Measurements from ENCODE around the gene PLXNA2. TPM values are rescaled to one million over a fixed set of nuclear protein-coding genes. Genes with fewer than 3 reads are reported as not detected.

PLXNA2 gene
- total RNA-seq, 1 experiment from 2014 or later: 69.7 TPM

DNA sequence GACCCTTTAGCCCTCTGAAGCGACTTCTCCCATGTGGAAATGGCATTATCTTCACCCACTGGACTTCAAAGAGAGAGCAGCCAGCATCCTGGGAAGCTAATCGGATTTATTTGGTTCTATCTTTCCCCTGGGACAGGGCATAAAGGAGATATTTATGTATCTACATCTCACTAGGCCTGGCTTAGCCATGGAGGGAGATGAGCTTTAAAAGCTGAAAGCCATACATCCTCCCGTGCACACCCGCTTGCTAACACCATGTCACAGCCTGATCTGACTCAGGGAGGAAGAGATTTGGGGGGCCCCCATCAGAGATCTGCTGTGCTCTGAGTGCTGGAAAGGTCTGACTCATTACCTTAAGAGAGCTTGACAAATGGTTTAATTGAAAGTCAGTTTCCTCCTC lies 155.9 kb downstream of the PLXNA2 start:
- ChIA-PET POLR2A (interaction anchor here (0.6 to 1.0 kb wide), 2 partner anchors 9 to 150 kb away, joined by 4 read pairs; no protein-coding TSS in a partner anchor), CTCF (interaction anchor here (0.5 to 4.4 kb wide), 10 partner anchors 9 to 157 kb away, joined by 3 to 23 read pairs (median 4); partner anchors contain the start of gene PLXNA2)
- intact Hi-C loops (cut with micrococcal nuclease): no loop called here
- peaks cover 66% of the 10 kb centered on the region for H3K36me3 Mint-ChIP-seq (ENCODE audit: insufficient read depth, unreplicated experiment)
- TF ChIP-seq, protein P1, sequence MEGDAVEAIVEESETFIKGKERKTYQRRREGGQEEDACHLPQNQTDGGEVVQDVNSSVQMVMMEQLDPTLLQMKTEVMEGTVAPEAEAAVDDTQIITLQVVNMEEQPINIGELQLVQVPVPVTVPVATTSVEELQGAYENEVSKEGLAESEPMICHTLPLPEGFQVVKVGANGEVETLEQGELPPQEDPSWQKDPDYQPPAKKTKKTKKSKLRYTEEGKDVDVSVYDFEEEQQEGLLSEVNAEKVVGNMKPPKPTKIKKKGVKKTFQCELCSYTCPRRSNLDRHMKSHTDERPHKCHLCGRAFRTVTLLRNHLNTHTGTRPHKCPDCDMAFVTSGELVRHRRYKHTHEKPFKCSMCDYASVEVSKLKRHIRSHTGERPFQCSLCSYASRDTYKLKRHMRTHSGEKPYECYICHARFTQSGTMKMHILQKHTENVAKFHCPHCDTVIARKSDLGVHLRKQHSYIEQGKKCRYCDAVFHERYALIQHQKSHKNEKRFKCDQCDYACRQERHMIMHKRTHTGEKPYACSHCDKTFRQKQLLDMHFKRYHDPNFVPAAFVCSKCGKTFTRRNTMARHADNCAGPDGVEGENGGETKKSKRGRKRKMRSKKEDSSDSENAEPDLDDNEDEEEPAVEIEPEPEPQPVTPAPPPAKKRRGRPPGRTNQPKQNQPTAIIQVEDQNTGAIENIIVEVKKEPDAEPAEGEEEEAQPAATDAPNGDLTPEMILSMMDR (IDR thresholded peaks at IDR 0.05; ENCODE audit: unreplicated experiment): no peak
- H3K27ac Mint-ChIP-seq (ENCODE audit: low read depth, unreplicated experiment): peak overlapping the region; percentile 12
- H3K4me1 Mint-ChIP-seq (ENCODE audit: insufficient read depth, unreplicated experiment): peaks cover 11% of the 10 kb centered on the region
- no peaks in the 10 kb centered on the region for H3K27me3 Mint-ChIP-seq (ENCODE audit: insufficient read depth, unreplicated experiment)
- H3K9me3 Mint-ChIP-seq (ENCODE audit: unreplicated experiment): no peaks in the 10 kb centered on the region
- no peak overlapping the region for H3K4me3 Mint-ChIP-seq (ENCODE audit: unreplicated experiment)
- no TSS peak for BruUV-seq (replicated peaks)
- DNase-seq (ENCODE audit: unreplicated experiment): no peak

DNA sequence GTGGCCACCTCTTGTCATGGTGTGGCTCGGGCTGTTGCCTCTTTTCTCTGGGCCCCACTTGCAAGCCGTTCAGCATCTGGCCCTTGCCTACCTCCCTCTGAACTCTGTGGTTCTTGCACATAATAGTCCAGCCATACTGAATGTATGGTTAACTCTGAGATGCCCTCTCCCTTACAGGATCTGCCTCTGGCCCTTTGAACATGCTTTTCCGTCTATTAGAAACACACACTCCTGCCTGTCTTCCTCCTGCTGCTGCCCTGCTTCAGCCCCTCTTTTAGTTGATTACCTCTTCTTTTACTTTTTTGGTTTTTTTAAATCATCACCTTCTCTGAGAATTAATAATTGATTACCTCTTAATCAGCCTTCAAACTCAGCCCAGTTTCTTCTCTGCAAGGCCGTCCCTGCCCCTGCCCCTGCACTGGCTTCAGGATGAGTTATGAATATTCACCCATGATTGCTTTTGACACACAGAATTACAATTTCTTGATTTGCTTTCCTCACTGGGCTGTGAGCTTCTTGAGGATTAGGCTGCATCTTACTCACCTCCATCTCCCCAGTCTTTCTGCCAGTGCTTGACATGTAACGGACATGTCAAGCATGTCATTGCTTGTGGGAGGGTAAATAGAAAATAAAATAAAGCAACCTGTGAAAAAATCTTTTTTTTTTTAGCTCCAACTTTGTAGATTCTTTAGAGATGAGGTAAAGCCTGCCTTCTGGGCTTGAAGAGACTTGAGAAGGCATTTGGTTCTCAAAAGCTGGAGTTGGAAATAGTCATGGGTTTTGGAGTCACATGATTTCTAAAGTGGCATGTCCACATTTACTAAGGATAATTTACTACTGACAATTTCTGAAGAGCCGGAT lies 158.3 kb downstream of the PLXNA2 start:
- no peak for DNase-seq (ENCODE audit: unreplicated experiment)
- no TSS peak for BruUV-seq (replicated peaks)
- Mint-ChIP-seq H3K36me3 (ENCODE audit: insufficient read depth, unreplicated experiment) (peaks cover 56% of the 10 kb centered on the region), H3K9me3 (ENCODE audit: unreplicated experiment) (no peaks in the 10 kb centered on the region), H3K27me3 (ENCODE audit: insufficient read depth, unreplicated experiment) (no peaks in the 10 kb centered on the region), H3K27ac (ENCODE audit: low read depth, unreplicated experiment) (peak overlapping the region; percentile 5), H3K4me1 (ENCODE audit: insufficient read depth, unreplicated experiment) (peaks cover 11% of the 10 kb centered on the region), H3K4me3 (ENCODE audit: unreplicated experiment) (no peak overlapping the region)
- CTCF ChIA-PET: interaction anchor here (0.6 to 3.3 kb wide), 13 partner anchors 9 to 200 kb away, joined by 3 to 18 read pairs (median 5); partner anchors contain the start of gene PLXNA2
- intact Hi-C loops (cut with micrococcal nuclease): no loop called here
- TF ChIP-seq, protein P1 (IDR thresholded peaks at IDR 0.05; ENCODE audit: unreplicated experiment): no peak
- POLR2A ChIA-PET: interaction anchor here (0.6 to 2.2 kb wide), 13 partner anchors 16 to 424 kb away, joined by 3 to 8 read pairs (median 4); partner anchors contain the start of gene PLXNA2

DNA sequence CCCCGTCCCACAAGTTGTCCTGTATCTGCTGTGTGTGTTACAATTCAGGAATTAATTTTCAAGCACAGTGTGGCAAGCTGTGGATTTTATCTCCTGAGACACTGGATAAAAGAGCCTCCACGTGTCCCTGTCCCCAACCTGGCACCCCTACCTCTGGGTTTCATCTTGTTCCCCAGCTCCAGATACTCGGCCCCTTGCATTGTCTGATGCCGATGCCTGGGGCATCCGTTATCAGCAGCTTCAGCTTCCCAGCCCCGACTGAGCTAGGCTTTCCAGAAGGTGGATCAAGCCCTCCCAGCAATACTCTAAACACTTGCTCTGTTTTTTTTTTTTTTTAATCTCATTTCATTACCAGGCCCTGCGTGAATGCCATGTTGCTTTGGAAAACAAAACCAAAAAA lies 159.4 kb downstream of the PLXNA2 start:
- no TSS peak for BruUV-seq (replicated peaks)
- no peaks in the 10 kb centered on the region for H3K27me3 Mint-ChIP-seq (ENCODE audit: insufficient read depth, unreplicated experiment)
- H3K27ac Mint-ChIP-seq (ENCODE audit: low read depth, unreplicated experiment): no peak overlapping the region
- DNase-seq (ENCODE audit: unreplicated experiment): no peak
- ChIA-PET POLR2A (interaction anchor here (0.5 to 1.1 kb wide), 2 partner anchors 23 to 73 kb away, joined by 3 read pairs; no protein-coding TSS in a partner anchor), CTCF (interaction anchor here (0.6 to 3.3 kb wide), 14 partner anchors 9 to 160 kb away, joined by 3 to 18 read pairs (median 4); partner anchors contain the start of gene PLXNA2)
- TF ChIP-seq, protein P1 (IDR thresholded peaks at IDR 0.05; ENCODE audit: unreplicated experiment): no peak
- H3K9me3 Mint-ChIP-seq (ENCODE audit: unreplicated experiment): no peaks in the 10 kb centered on the region
- H3K4me3 Mint-ChIP-seq (ENCODE audit: unreplicated experiment): no peak overlapping the region
- H3K36me3 Mint-ChIP-seq (ENCODE audit: insufficient read depth, unreplicated experiment): peaks cover 50% of the 10 kb centered on the region
- peaks cover 11% of the 10 kb centered on the region for H3K4me1 Mint-ChIP-seq (ENCODE audit: insufficient read depth, unreplicated experiment)
- intact Hi-C loops (cut with micrococcal nuclease): no loop called here

DNA sequence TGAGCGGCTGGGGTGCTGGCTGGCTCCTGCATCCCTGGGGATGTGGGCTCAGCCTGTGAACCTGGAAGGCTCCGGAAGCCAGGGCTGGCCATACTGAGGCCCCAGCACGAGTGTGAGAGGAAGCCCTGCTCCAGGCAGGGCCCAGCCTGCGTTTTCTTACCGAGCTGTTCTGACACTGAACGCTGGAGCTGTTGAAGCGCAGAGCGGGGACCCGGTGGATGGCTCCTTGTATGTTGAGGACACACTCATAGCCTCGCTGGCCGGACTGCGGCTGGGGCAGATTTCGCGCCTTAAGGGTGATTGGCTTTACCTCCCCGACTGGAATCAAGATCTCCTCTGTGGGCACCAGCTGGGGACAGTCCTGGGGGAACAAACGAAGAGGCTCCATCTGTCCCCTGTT lies 160.0 kb downstream of the PLXNA2 start:
- Mint-ChIP-seq H3K27ac (ENCODE audit: low read depth, unreplicated experiment) (no peak overlapping the region), H3K4me3 (ENCODE audit: unreplicated experiment) (no peak overlapping the region), H3K4me1 (ENCODE audit: insufficient read depth, unreplicated experiment) (peaks cover 11% of the 10 kb centered on the region), H3K36me3 (ENCODE audit: insufficient read depth, unreplicated experiment) (peaks cover 53% of the 10 kb centered on the region), H3K9me3 (ENCODE audit: unreplicated experiment) (no peaks in the 10 kb centered on the region), H3K27me3 (ENCODE audit: insufficient read depth, unreplicated experiment) (no peaks in the 10 kb centered on the region)
- POLR2A ChIA-PET: interaction anchor here (0.5 to 1.1 kb wide), 3 partner anchors 23 to 159 kb away, joined by 3 read pairs; partner anchors contain the start of gene PLXNA2
- DNase-seq (ENCODE audit: unreplicated experiment): no peak
- no TSS peak for BruUV-seq (replicated peaks)
- TF ChIP-seq, protein P1 (IDR thresholded peaks at IDR 0.05; ENCODE audit: unreplicated experiment): no peak
- intact Hi-C loops (cut with micrococcal nuclease): no loop called here
- CTCF ChIA-PET: interaction anchor here (0.6 to 3.3 kb wide), 13 partner anchors 9 to 1297 kb away, joined by 3 to 18 read pairs (median 4); partner anchors contain the start of gene PLXNA2
